HCT116 (cell line): ENCODE data around the gene UNC79. TPM values are rescaled to one million over a fixed set of nuclear protein-coding genes. Genes with fewer than 3 reads are reported as not detected.

Experiments
- ATAC-seq: fragments of 200-7000 bp; cut with Tn5 transposase; 2 replicates; pipeline ENCODE4 v1.9.1; 2020; ENCODE audit warnings: mild to moderate bottlenecking, moderate library complexity
- BruUV-seq: library from RNA; stranded (reverse); fragments of 400-500 nt; replicated peaks from 2 replicates; lab custom pipeline; 2021; lab: Mats Ljungman, UMichigan
- CTCF ChIA-PET: fragments of 300-600 bp; sonication (Branson Sonifier 250); formaldehyde crosslinking; loops from one replicate; lab custom pipeline; 2021; ENCODE audit warnings: antibody characterized with exemption; lab: Charles Lee
- POLR2A ChIA-PET: fragments of 300-600, 350-600 bp; sonication (Branson Sonifier 250); formaldehyde crosslinking; loops from one replicate; lab custom pipeline; 2021; ENCODE audit warnings: antibody characterized with exemption; lab: Charles Lee
- RAD21 ChIA-PET, 2 experiments: fragments of 300-600 bp; sonication (Branson Sonifier 250); formaldehyde crosslinking; loops; one replicate each; lab custom pipeline; 2023; ENCODE audit warnings: low total read pairs in 2 of 2; ENCODE audit not compliant: uncharacterized antibody in 2 of 2, unreplicated experiment in 2 of 2, low non-redundant PET in 1 of 2; lab: Charles Lee
- DNase-seq: peaks from one replicate; pipeline ENCODE4 v3.0.0-alpha.2; 2010; ENCODE audit warnings: low read depth, low spot score
- H2AFZ ChIP-seq: fragments of 200-600 bp; shearing (Covaris generic), sonication (generic); 2 replicates; pipeline ENCODE4 v1.6.1; 2017; ENCODE audit warnings: low read depth, mixed run types, mixed read lengths, antibody characterized with exemption, low read length; ENCODE audit not compliant: poor library complexity, severe bottlenecking
- H3K27ac ChIP-seq: 2 replicates; pipeline ENCODE4 v1.5.1; 2012; ENCODE audit warnings: low read depth, low read length
- H3K27me3 ChIP-seq: fragments of 200-600 bp; sonication (generic); 2 replicates; pipeline ENCODE4 v1.6.1; 2016; ENCODE audit warnings: mixed run types, low read length, mixed read lengths; ENCODE audit not compliant: insufficient read depth
- H3K36me3 ChIP-seq, 2 experiments: fragments of 200-500 bp in 1 of 2; fragments of 200-600 bp in 1 of 2; sonication (Bioruptor generic) in 1 of 2; sonication (generic) in 1 of 2; 2 replicates each; pipeline versions ENCODE4 v1.5.1 to v1.6.1; 2014 to 2016; ENCODE audit warnings: low read length in 2 of 2, inconsistent platforms in 1 of 2, mixed read lengths in 1 of 2, mixed run types in 1 of 2; ENCODE audit not compliant: insufficient read depth in 2 of 2, control insufficient read depth in 1 of 2
- H3K4me1 ChIP-seq, 2 experiments: fragments of 200-600 bp in 1 of 2; sonication (generic) in 1 of 2; 2 replicates each; pipeline versions ENCODE4 v1.5.1 to v1.6.1; 2012 to 2017; ENCODE audit warnings: low read length in 2 of 2, inconsistent platforms in 1 of 2, mild to moderate bottlenecking in 1 of 2, mixed read lengths in 1 of 2, mixed run types in 1 of 2, moderate library complexity in 1 of 2; ENCODE audit not compliant: insufficient read depth in 2 of 2, control insufficient read depth in 1 of 2
- H3K4me2 ChIP-seq: fragments of 200-600 bp; sonication (generic); 2 replicates; pipeline ENCODE4 v1.6.1; 2017; ENCODE audit warnings: mixed run types, low read length, mixed read lengths
- H3K4me3 ChIP-seq, 2 experiments: fragments of 200-600 bp in 1 of 2; sonication (generic) in 1 of 2; replicated peaks in 1 of 2; 2 replicates each; pipeline ENCODE4 v1.5.1; 2011 to 2016; ENCODE audit warnings: low read length in 2 of 2, control low read depth in 1 of 2, low read depth in 1 of 2, mild to moderate bottlenecking in 1 of 2, mixed read lengths in 1 of 2, mixed run types in 1 of 2
- H3K79me2 ChIP-seq: fragments of 200-600 bp; sonication (generic); 2 replicates; pipeline ENCODE4 v1.6.1; 2017; ENCODE audit warnings: mild to moderate bottlenecking, mixed run types, low read length, moderate library complexity, mixed read lengths; ENCODE audit not compliant: insufficient read depth
- H3K9ac ChIP-seq: fragments of 200-600 bp; sonication (generic); 2 replicates; pipeline ENCODE4 v1.6.1; 2016; ENCODE audit warnings: low read length, mixed read lengths
- H3K9me2 ChIP-seq: fragments of 200-600 bp; sonication (generic), shearing (Covaris generic); 2 replicates; pipeline ENCODE4 v1.6.1; 2017; ENCODE audit warnings: mixed run types, mild to moderate bottlenecking, moderate library complexity; ENCODE audit not compliant: insufficient read depth
- H3K9me3 ChIP-seq, 2 experiments: fragments of 200-500 bp in 1 of 2; fragments of 200-600 bp in 1 of 2; sonication (Bioruptor generic) in 1 of 2; sonication (generic) in 1 of 2; 2 replicates each; pipeline ENCODE4 v1.6.1; 2014 to 2017; ENCODE audit warnings: low read length in 2 of 2, mixed read lengths in 2 of 2, inconsistent platforms in 1 of 2, low read depth in 1 of 2, mild to moderate bottlenecking in 1 of 2, mixed run types in 1 of 2, moderate library complexity in 1 of 2; ENCODE audit not compliant: control insufficient read depth in 1 of 2, insufficient read depth in 1 of 2
- H4K20me1 ChIP-seq: fragments of 200-600 bp; sonication (generic), shearing (Covaris generic); 2 replicates; pipeline ENCODE4 v1.6.1; 2017; ENCODE audit warnings: mixed run types, mild to moderate bottlenecking, moderate library complexity; ENCODE audit not compliant: insufficient read depth
- CEBPB ChIP-seq: IDR thresholded peaks from 2 replicates; pipeline ENCODE4 v1.6.1; 2012; ENCODE audit warnings: low read depth
- EGR1 ChIP-seq: IDR thresholded peaks from 2 replicates; pipeline ENCODE4 v1.6.1; 2012; ENCODE audit warnings: low read depth
- EZH2 ChIP-seq: fragments of 200-600 bp; sonication (generic); IDR thresholded peaks from 2 replicates; pipeline ENCODE4 v1.6.1; 2017; ENCODE audit warnings: antibody characterized with exemption, mixed run types
- EZH2phosphoT487 ChIP-seq: fragments of 200-600 bp; IDR thresholded peaks from 2 replicates; pipeline ENCODE4 v1.6.1; 2018; ENCODE audit warnings: antibody characterized with exemption, borderline replicate concordance
- JUND ChIP-seq: IDR thresholded peaks from 2 replicates; pipeline ENCODE4 v1.6.1; 2012
- POLR2A ChIP-seq: IDR thresholded peaks from 2 replicates; pipeline ENCODE4 v1.7.0; 2011; ENCODE audit warnings: borderline replicate concordance; ENCODE audit not compliant: insufficient read depth, insufficient read length; ENCODE audit errors: extremely low read depth
- POLR2AphosphoS5 ChIP-seq: IDR thresholded peaks from 2 replicates; pipeline ENCODE4 v1.6.1; 2011; ENCODE audit warnings: mild to moderate bottlenecking, low read depth, low read length, moderate library complexity
- YY1 ChIP-seq: IDR thresholded peaks from 2 replicates; pipeline ENCODE4 v1.6.1; 2011; ENCODE audit warnings: low read length, low read depth, moderate library complexity, mild to moderate bottlenecking; ENCODE audit not compliant: insufficient replicate concordance; ENCODE audit errors: extremely low read depth
- ZFX ChIP-seq: fragments of 450-650 bp; IDR thresholded peaks from 2 replicates; pipeline ENCODE4 v1.6.1; 2017
- ZNF274 ChIP-seq: fragments of 200-500 bp; sonication (Bioruptor generic); IDR thresholded peaks from 2 replicates; pipeline ENCODE4 v1.6.1; 2014; ENCODE audit warnings: mild to moderate bottlenecking, low read depth, low read length, inconsistent platforms
- intact Hi-C: fragments of 100-400 bp; cut with micrococcal nuclease; formaldehyde crosslinking; loops from 2 replicates; pipeline ENCODE4 v1.10.0; 2022
- total RNA-seq: library from RNA; stranded (reverse); gene quantifications from one replicate; pipeline ENCODE4 v1.2.1, GENCODE V29; 2021; ENCODE audit not compliant: unreplicated experiment
- TF ChIP-seq, protein P1 (sequence below), 3 experiments: fragments of 200-600 bp in 1 of 3; sonication (generic) in 1 of 3; IDR thresholded peaks in 2 of 3; conservative IDR thresholded peaks in 1 of 3; 2 replicates each; pipeline ENCODE4 v1.5.1; 2012 to 2017; ENCODE audit warnings: low read depth in 2 of 3, low read length in 2 of 3, antibody characterized with exemption in 1 of 3, borderline replicate concordance in 1 of 3, control low read depth in 1 of 3, mild to moderate bottlenecking in 1 of 3, mixed read lengths in 1 of 3, mixed run types in 1 of 3, moderate library complexity in 1 of 3; ENCODE audit not compliant: insufficient read depth in 1 of 3
- TF ChIP-seq, protein P2 (sequence below): IDR thresholded peaks from 2 replicates; pipeline ENCODE4 v1.6.1; 2011; ENCODE audit warnings: mild to moderate bottlenecking, low read length, moderate library complexity; ENCODE audit not compliant: insufficient replicate concordance; ENCODE audit errors: extremely low read depth

UNC79 gene
- total RNA-seq, 1 experiment from 2014 or later, result 0.10 TPM

DNA sequence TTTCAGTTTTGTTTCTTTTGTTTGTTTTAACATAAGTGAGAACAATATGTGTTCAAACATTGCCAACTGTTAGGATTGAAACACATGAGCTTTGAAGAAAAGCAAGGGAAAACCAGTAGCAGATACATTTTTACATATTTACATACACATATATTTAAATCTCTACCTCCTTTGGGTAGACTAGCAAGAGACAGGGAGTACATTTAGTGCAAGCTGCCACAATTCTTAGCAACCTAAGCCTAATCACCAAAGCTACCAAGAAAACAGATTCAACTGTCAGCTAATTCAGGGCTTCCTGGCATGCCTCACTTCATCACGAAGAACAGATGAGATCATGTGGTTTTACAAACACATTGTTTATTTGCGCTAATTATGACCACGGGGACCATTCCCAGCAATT lies 214.5 kb downstream of the UNC79 start:
- no peaks in the 10 kb centered on the region for H3K79me2 ChIP-seq
- H3K9me3 ChIP-seq, result no peaks in the 10 kb centered on the region
- no peak overlapping the region for H3K9ac ChIP-seq
- H4K20me1 ChIP-seq, result no peaks in the 10 kb centered on the region
- no peak overlapping the region for H3K4me2 ChIP-seq
- H3K27ac ChIP-seq, result no peak overlapping the region
- no peaks in the 10 kb centered on the region for H3K9me2 ChIP-seq
- ChIA-PET RAD21 (no interaction called here), POLR2A (no interaction called here), CTCF (interaction anchor here (1.0 to 2.0 kb wide), 2 partner anchors 10 to 294 kb away, joined by 3 to 5 read pairs; no protein-coding TSS in a partner anchor)
- intact Hi-C loops, result no loop called here
- TF ChIP-seq, protein P1, sequence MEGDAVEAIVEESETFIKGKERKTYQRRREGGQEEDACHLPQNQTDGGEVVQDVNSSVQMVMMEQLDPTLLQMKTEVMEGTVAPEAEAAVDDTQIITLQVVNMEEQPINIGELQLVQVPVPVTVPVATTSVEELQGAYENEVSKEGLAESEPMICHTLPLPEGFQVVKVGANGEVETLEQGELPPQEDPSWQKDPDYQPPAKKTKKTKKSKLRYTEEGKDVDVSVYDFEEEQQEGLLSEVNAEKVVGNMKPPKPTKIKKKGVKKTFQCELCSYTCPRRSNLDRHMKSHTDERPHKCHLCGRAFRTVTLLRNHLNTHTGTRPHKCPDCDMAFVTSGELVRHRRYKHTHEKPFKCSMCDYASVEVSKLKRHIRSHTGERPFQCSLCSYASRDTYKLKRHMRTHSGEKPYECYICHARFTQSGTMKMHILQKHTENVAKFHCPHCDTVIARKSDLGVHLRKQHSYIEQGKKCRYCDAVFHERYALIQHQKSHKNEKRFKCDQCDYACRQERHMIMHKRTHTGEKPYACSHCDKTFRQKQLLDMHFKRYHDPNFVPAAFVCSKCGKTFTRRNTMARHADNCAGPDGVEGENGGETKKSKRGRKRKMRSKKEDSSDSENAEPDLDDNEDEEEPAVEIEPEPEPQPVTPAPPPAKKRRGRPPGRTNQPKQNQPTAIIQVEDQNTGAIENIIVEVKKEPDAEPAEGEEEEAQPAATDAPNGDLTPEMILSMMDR (IDR thresholded peaks at IDR 0.05 in 2 of 3, conservative IDR thresholded peaks at IDR 0.05 in 1 of 3; ENCODE audit: borderline replicate concordance in 1 of 3, insufficient read depth in 1 of 3, low read depth in 2 of 3, low read length in 2 of 3), result no peak
- TF ChIP-seq POLR2A (no peak), ZFX (no peak), CEBPB (no peak), JUND (no peak), YY1 (no peak), POLR2AphosphoS5 (no peak), ZNF274 (no peak), EGR1 (no peak), EZH2 (no peak), EZH2phosphoT487 (no peak)
- TF ChIP-seq, protein P2, sequence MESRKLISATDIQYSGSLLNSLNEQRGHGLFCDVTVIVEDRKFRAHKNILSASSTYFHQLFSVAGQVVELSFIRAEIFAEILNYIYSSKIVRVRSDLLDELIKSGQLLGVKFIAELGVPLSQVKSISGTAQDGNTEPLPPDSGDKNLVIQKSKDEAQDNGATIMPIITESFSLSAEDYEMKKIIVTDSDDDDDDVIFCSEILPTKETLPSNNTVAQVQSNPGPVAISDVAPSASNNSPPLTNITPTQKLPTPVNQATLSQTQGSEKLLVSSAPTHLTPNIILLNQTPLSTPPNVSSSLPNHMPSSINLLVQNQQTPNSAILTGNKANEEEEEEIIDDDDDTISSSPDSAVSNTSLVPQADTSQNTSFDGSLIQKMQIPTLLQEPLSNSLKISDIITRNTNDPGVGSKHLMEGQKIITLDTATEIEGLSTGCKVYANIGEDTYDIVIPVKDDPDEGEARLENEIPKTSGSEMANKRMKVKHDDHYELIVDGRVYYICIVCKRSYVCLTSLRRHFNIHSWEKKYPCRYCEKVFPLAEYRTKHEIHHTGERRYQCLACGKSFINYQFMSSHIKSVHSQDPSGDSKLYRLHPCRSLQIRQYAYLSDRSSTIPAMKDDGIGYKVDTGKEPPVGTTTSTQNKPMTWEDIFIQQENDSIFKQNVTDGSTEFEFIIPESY, result no peak
- no peak overlapping the region for H3K4me3 ChIP-seq
- no peak for DNase-seq
- no peaks in the 10 kb centered on the region for H3K36me3 ChIP-seq
- H3K4me1 ChIP-seq, result no peaks in the 10 kb centered on the region
- no peak overlapping the region for H2AFZ ChIP-seq
- ATAC-seq, result no peak
- H3K27me3 ChIP-seq, result peaks cover 31% of the 10 kb centered on the region
- no TSS peak for BruUV-seq
